ENCODE data around the gene ITPRID1. TPM values are rescaled to one million over a fixed set of nuclear protein-coding genes. Genes with fewer than 3 reads are reported as not detected.

The ITPRID1 gene
- total RNA-seq, 1 experiment from 2014 or later, result not detected

GRCh38 chr7:31564661-31565060 lies 50.8 kb downstream of the ITPRID1 start:
- Histone ChIP-seq H3K27ac (ENCODE audit: low read depth, low read length) (no peak overlapping the region), H3K9ac (ENCODE audit: low read length) (no peak overlapping the region), H3K4me2 (ENCODE audit: low read length) (no peak overlapping the region), H2AFZ (ENCODE audit: low read depth, low read length, poor library complexity, severe bottlenecking) (no peak overlapping the region), H3K9me2 (ENCODE audit: insufficient read depth) (no peaks in the 10 kb centered on the region), H3K36me3 (ENCODE audit: control insufficient read depth in 1 of 2, insufficient read depth in 2 of 2, low read length in 2 of 2) (no peaks in the 10 kb centered on the region), H3K79me2 (ENCODE audit: insufficient read depth, low read length) (no peaks in the 10 kb centered on the region), H3K27me3 (ENCODE audit: insufficient read depth, low read length) (0 out of 2 replicates have a peak, but pooled peaks cover 5% of the 10 kb centered on the region), H3K4me1 (ENCODE audit: control insufficient read depth in 1 of 2, insufficient read depth in 2 of 2, low read length in 2 of 2) (no peaks in the 10 kb centered on the region), H3K9me3 (ENCODE audit: control insufficient read depth in 1 of 2, insufficient read depth in 1 of 2, low read depth in 1 of 2, low read length in 2 of 2) (no peaks in the 10 kb centered on the region), H3K4me3 (replicated peaks in 1 of 2; ENCODE audit: low read depth in 1 of 2, low read length in 2 of 2) (no peak overlapping the region), H4K20me1 (ENCODE audit: insufficient read depth) (no peaks in the 10 kb centered on the region)
- no TSS peak for BruUV-seq (replicated peaks)
- POLR2A ChIA-PET, result no interaction called here
- CTCF ChIA-PET, result no interaction called here
- RAD21 ChIA-PET (ENCODE audit: low non-redundant PET in 1 of 2, low total read pairs in 2 of 2, uncharacterized antibody in 2 of 2, unreplicated experiment in 2 of 2), result no interaction called here
- TF ChIP-seq MAX (IDR thresholded peaks at IDR 0.05), result no peak
- TF ChIP-seq CBX3 (IDR thresholded peaks at IDR 0.05; ENCODE audit: low read depth), result no peak
- TF ChIP-seq YY1 (IDR thresholded peaks at IDR 0.05; ENCODE audit: extremely low read depth, insufficient replicate concordance, low read depth, low read length), result no peak
- TF ChIP-seq POLR2A (IDR thresholded peaks at IDR 0.05; ENCODE audit: borderline replicate concordance, extremely low read depth, insufficient read depth, insufficient read length), result no peak
- TF ChIP-seq EZH2phosphoT487 (IDR thresholded peaks at IDR 0.05; ENCODE audit: borderline replicate concordance), result no peak
- no peak for TF ChIP-seq CEBPB (IDR thresholded peaks at IDR 0.05; ENCODE audit: low read depth)
- TF ChIP-seq ATF3 (IDR thresholded peaks at IDR 0.05), result no peak
- no peak for TF ChIP-seq JUND (IDR thresholded peaks at IDR 0.05)
- TF ChIP-seq SRF (IDR thresholded peaks at IDR 0.05; ENCODE audit: low read depth), result no peak
- no peak for TF ChIP-seq ELF1 (IDR thresholded peaks at IDR 0.05; ENCODE audit: borderline replicate concordance, low read depth)
- TF ChIP-seq RAD21 (IDR thresholded peaks at IDR 0.05; ENCODE audit: low read depth), result no peak
- no peak for TF ChIP-seq POLR2AphosphoS5 (IDR thresholded peaks at IDR 0.05; ENCODE audit: low read depth, low read length)
- intact Hi-C loops (cut with micrococcal nuclease), result no loop called here
- DNase-seq (ENCODE audit: low read depth, low spot score), result no peak
- ATAC-seq, result no peak

- no peak overlapping the region for H3K27ac ChIP-seq (ENCODE audit: low read depth, low read length)
- H3K9me2 ChIP-seq (ENCODE audit: insufficient read depth), result no peaks in the 10 kb centered on the region
- H3K9ac ChIP-seq (ENCODE audit: low read length), result no peak overlapping the region
- H2AFZ ChIP-seq (ENCODE audit: low read depth, low read length, poor library complexity, severe bottlenecking), result no peak overlapping the region
- RAD21 ChIA-PET (ENCODE audit: low non-redundant PET in 1 of 2, low total read pairs in 2 of 2, uncharacterized antibody in 2 of 2, unreplicated experiment in 2 of 2), result no interaction called here
- no peaks in the 10 kb centered on the region for H3K9me3 ChIP-seq (ENCODE audit: control insufficient read depth in 1 of 2, insufficient read depth in 1 of 2, low read depth in 1 of 2, low read length in 2 of 2)
- no TSS peak for BruUV-seq (replicated peaks)
- H3K4me3 ChIP-seq (replicated peaks in 1 of 2; ENCODE audit: low read depth in 1 of 2, low read length in 2 of 2), result no peak overlapping the region
- POLR2A ChIA-PET, result no interaction called here
- H4K20me1 ChIP-seq (ENCODE audit: insufficient read depth), result no peaks in the 10 kb centered on the region
- no peaks in the 10 kb centered on the region for H3K36me3 ChIP-seq (ENCODE audit: control insufficient read depth in 1 of 2, insufficient read depth in 2 of 2, low read length in 2 of 2)
- DNase-seq (ENCODE audit: low read depth, low spot score), result no peak
- CTCF ChIA-PET, result no interaction called here
- intact Hi-C loops (cut with micrococcal nuclease), result no loop called here
- H3K4me2 ChIP-seq (ENCODE audit: low read length), result no peak overlapping the region
- no peaks in the 10 kb centered on the region for H3K4me1 ChIP-seq (ENCODE audit: control insufficient read depth in 1 of 2, insufficient read depth in 2 of 2, low read length in 2 of 2)
- H3K79me2 ChIP-seq (ENCODE audit: insufficient read depth, low read length), result no peaks in the 10 kb centered on the region
- H3K27me3 ChIP-seq (ENCODE audit: insufficient read depth, low read length), result no peaks in the 10 kb centered on the region; the same call in 1 of the 2 replicates
- no peak for ATAC-seq
- TF ChIP-seq CBX3 (IDR thresholded peaks at IDR 0.05; ENCODE audit: low read depth), result no peak
- no peak for TF ChIP-seq TCF7L2 (IDR thresholded peaks at IDR 0.05; ENCODE audit: borderline replicate concordance, extremely low read depth, insufficient read depth, insufficient read length)
- no peak for TF ChIP-seq ZFX (IDR thresholded peaks at IDR 0.05)
- TF ChIP-seq CTCF (IDR thresholded peaks at IDR 0.05 in 2 of 3, conservative IDR thresholded peaks at IDR 0.05 in 1 of 3; ENCODE audit: borderline replicate concordance in 1 of 3, insufficient read depth in 1 of 3, low read depth in 2 of 3, low read length in 2 of 3), result no peak
- TF ChIP-seq EZH2phosphoT487 (IDR thresholded peaks at IDR 0.05; ENCODE audit: borderline replicate concordance), result no peak
- no peak for TF ChIP-seq SP1 (IDR thresholded peaks at IDR 0.05; ENCODE audit: low read depth)
- no peak for TF ChIP-seq EZH2 (IDR thresholded peaks at IDR 0.05)
- no peak for TF ChIP-seq FOSL1 (IDR thresholded peaks at IDR 0.05; ENCODE audit: low read depth)
- TF ChIP-seq ELF1 (IDR thresholded peaks at IDR 0.05; ENCODE audit: borderline replicate concordance, low read depth), result no peak
- TF ChIP-seq POLR2AphosphoS5 (IDR thresholded peaks at IDR 0.05; ENCODE audit: low read depth, low read length), result no peak
Measured at GRCh38 chr7:31569528-31569927, 55.6 kb downstream of the ITPRID1 start.

All from HCT116 (cell line).